PC-9 (cell line): Measurements from ENCODE around the gene SNTG2.

Experiments used
- CTCF ChIP-seq: fragments of 200-600 bp; sonication (generic); conservative IDR thresholded peaks from 2 replicates; pipeline ENCODE4 v1.6.1; 2017; ENCODE audit warnings: mixed run types, antibody characterized with exemption, mild to moderate bottlenecking, moderate library complexity
- EZH2 ChIP-seq: fragments of 200-600 bp; sonication (generic); IDR thresholded peaks from 2 replicates; pipeline ENCODE4 v1.8.0; 2017; ENCODE audit warnings: antibody characterized with exemption, low read depth

GRCh38 chr2:1152375-1152774 is 201.7 kb downstream of the SNTG2 start:
- TF ChIP-seq CTCF (no peak), EZH2 (no peak)
